OCI-LY3 (cell line): ENCODE data around the gene TRO.

Experiments
- CTCF ChIP-seq: fragments of 200-600, 300-600 bp; sonication (generic); IDR thresholded peaks from 2 replicates; pipeline ENCODE4 v1.5.1; 2014; ENCODE audit warnings: antibody characterized with exemption, low read length, low read depth
- EZH2phosphoT487 ChIP-seq: fragments of 200-600 bp; shearing (Covaris generic); IDR thresholded peaks from 2 replicates; pipeline ENCODE4 v1.6.1; 2018; ENCODE audit warnings: antibody characterized with exemption, mixed run types, low read depth

GRCh38 chrX:54928876-54929275 lies 8.3 kb downstream of the TRO start:
- TF ChIP-seq CTCF = no peak
- no peak for TF ChIP-seq EZH2phosphoT487
